ACHN (cell line): Measurements from ENCODE around the gene WSCD2.
"Not testable (repeated sequence)": the region's sequence is repeated elsewhere in the genome, so short reads cannot be mapped to it uniquely, and the experiment has no call there.

Experiments used
- DNase-seq: peaks from one replicate; pipeline ENCODE4 v3.0.0-alpha.2; 2015
- in situ Hi-C: cut with HindIII; loops from 2 replicates; pipeline ENCODE4 v1.10.0; 2017; ENCODE audit warnings: low sequenced_read_pairs, low pct_ligation_motif_present, low pct_unique_long_range_greater_than_20kb

The WSCD2 gene

DNA sequence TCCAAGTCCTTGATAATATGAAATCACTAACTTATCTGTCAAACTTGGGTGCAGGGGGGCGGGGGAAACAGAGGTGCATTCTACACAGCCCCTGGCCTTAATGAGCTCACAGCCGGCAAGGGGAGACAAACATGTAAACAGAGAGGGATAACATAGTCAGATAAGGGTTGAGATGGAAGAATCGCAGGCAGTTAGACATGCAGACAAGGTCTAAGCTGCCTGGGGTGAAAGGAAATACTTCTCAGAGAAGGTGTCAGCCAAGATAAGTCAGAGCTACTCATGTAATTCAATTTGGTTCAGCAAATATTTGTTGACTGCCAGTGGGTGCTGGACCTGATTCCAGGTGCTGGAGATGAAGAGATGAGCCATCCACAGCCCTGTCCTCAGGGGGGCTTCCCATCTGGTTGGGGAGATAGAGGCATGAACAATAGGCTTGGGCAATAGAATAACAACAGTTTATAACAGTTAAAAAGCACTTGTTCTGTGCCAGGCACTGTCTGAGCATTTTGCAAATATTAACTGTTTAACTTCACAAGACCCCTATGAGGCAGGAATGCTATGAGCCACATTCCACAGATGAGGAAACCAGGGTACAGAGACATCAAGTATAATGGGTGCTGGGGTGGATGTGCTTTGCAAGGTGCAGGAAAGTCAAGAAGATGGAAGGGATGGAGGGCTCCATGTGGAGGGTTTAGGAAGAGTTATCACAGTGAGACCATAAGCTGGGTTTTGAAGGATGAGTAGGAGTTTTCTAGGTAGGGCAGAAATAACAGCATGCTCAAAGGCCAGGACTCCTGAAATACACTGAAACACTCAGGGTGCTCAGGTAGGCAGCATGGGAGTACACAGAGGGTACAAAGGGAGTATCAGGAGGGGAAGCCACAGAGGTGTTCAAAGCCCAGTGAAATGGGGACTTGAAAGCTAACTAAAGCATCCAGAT is 79.0 kb downstream of the WSCD2 start:
- DNase-seq, result no peak
- in situ Hi-C loops, result no loop called here

DNA sequence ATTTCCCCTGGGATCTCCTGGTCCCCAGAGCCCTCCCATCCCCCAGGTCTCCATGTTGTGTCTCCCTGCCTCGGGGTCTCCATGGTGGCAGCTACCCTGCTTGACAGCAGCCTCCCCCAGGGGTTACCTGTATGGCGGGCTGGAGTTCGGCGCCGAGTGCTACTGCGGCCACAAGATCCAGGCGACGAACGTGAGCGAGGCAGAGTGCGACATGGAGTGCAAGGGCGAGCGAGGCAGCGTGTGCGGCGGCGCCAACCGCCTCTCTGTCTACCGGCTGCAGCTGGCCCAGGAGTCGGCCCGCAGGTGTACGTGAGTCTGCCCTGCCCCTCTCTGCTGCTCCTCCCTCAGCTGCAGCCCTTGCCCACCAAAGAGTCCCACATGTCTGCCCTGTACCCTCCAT is 80.9 kb downstream of the WSCD2 start:
- in situ Hi-C loops, result no loop called here
- no peak for DNase-seq

DNA sequence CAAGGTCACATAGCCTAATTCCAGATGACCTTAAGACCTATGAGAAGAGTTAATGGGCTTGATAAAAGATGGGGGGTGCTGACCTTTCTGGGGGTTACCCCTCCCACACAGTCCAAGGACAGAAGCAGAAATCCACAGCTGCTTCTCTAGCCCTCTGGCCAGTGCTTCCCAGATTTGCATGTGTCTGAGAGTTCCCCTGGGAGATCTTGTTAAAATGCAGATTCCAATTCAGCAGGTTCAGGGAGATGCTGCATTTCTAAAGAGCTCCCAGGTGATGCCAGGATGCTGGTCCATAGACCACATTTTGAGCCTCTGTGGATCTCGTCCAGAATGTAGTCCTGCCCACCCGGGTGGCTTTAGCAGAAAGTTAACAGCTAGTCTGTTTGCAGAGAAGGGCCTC is 82.1 kb downstream of the WSCD2 start:
- no peak for DNase-seq
- in situ Hi-C loops, result no loop called here

DNA sequence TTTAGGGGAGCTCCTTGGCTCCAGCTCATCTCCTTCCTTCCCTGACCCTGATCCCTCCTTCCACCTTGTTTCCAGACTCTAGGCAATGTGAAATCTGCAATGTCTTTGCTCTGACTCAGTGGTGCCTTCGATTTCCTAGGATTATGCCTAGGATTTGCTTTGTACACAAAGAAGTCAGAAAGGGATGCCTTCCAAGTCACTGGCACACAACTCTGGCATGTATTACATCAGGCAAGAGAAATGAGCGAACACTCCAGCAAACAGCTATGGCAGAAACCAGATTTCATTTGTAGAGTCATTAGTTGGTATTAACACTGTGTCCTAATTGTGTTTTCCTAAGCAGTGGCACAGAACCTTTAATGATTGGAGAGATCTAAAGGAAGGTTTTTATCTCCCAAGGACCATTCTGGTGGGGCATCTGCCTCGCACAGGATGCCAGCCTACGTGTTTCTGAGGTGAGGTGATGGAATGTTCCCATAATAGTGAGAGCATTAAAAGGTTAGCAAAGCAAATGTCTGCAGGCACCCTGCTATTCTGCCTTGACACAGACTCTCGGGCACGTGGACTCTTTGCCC is 84.9 kb downstream of the WSCD2 start:
- in situ Hi-C loops, result no loop called here

DNA sequence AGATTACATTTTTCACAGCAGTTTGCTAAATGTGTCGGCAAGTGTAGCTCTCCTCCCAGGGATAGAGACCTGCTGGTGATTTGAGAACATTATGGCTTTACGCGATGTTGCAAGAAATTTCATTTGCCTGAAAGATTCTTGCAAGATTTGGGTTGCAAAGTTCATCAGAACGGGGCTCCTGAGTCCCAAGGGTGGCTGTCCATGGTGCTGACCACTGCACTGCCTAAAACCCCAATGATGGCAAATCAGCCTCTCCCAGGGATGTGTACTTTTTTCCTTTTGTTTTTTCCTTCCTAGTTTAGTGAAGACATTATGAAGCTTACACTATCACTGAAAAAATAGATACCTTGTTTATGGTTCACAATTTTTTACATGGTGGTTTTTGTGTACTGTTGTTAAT is 85.4 kb downstream of the WSCD2 start:
- in situ Hi-C loops, result no loop called here

More for the DNA sequence above, 84.9 kb downstream of the WSCD2 start:
- no peak for DNase-seq

DNA sequence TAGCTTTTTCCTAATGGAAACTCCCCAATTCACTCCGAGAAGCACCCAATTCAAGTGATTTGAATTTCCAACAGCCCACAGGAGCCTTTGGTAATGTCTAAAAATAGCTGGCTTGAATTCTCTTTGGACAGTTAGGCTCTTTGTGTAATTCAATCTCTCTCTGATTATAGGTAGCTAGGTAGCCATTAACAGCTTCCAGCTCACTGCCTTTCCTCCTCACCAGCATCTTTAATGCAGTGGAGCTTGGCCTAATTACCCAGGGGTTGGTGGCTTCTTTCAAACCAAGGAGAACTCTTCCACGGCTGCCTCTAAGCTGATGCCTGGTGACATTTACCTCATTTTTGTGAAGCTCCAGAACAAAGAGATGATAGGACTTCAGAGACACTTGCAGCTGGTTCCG is 86.4 kb downstream of the WSCD2 start:
- DNase-seq, result no peak

More for the DNA sequence above, 85.4 kb downstream of the WSCD2 start:
- peak; percentile 50 for DNase-seq

DNA sequence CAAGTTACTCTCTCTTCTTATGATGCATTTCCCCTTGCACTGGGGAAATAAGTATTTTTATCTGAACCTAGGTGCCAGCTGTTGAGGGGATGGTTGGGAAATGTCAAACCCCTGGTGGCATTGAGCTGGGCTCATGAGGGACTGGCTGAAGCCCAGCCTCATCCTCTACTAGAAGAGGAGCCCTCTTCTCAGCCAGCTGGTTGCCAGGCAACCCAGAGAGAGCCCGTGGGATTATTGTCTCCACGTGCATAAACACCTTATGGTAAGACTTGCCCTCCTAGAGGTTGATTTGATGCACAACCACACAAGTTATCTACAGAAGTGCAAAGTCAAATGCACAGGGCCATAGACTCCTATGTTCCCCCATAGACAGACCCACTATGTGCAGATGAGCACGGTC is 89.8 kb downstream of the WSCD2 start:
- no peak for DNase-seq
- in situ Hi-C loops, result no loop called here

More for the DNA sequence above, 86.4 kb downstream of the WSCD2 start:
- in situ Hi-C loops, result no loop called here

DNA sequence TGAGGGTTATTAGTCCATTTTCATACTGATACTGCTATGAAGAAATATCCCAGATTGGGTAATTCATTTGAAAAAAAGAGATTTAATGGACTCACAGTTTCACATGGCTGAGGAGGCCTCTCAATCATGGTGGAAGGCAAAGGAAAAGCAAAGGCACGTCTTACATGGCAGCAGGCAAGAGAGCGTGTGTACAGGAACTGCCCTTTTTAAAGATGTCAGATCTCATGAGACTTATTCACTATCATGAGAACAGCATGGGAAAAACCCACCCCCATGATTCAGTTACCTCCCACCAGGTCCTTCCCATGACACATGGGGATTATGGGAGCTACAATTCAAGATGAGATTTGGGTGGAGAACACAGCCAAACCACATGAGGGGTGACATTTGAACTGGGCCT is 96.0 kb downstream of the WSCD2 start:
- DNase-seq, in situ Hi-C loops: not testable (repeated sequence)

DNA sequence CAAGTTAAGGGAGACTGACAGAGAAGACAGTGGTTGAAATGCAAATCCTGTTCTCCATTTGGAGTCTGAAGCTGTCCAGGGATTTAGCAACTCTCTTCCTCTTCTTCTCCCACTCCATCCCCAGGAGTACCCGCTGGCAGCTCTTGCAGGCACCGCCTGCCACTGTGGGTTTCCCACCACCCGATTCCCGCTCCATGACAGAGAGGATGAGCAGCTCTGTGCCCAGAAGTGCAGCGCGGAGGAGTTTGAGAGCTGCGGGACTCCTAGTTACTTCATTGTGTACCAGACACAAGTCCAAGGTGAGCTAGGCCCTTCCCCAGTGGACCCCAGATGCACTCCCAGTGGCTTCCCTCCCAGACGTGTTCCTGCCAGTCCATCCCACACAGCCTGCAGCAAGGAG is 97.8 kb downstream of the WSCD2 start:
- no peak for DNase-seq
- in situ Hi-C loops, result no loop called here

DNA sequence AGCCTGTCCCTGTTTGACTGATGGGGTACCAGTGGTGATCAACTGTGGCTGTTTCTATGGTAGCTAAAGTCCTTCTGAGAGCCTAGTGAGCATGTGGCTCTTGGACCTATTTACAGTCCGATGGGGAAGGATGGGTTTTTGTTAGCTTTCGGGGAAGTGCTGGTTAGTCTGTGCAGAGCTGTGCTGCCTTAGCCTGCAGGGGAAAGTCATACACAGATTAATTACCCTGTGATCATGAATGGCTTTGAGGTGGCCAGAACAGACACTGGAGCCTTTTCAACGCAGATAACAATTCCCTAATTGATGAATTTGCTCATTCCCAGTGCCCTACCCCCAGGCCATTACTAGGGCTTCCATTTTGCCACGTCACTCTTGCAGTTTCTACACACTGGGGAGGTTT is 99.7 kb downstream of the WSCD2 start:
- in situ Hi-C loops, result no loop called here
- DNase-seq, result no peak

DNA sequence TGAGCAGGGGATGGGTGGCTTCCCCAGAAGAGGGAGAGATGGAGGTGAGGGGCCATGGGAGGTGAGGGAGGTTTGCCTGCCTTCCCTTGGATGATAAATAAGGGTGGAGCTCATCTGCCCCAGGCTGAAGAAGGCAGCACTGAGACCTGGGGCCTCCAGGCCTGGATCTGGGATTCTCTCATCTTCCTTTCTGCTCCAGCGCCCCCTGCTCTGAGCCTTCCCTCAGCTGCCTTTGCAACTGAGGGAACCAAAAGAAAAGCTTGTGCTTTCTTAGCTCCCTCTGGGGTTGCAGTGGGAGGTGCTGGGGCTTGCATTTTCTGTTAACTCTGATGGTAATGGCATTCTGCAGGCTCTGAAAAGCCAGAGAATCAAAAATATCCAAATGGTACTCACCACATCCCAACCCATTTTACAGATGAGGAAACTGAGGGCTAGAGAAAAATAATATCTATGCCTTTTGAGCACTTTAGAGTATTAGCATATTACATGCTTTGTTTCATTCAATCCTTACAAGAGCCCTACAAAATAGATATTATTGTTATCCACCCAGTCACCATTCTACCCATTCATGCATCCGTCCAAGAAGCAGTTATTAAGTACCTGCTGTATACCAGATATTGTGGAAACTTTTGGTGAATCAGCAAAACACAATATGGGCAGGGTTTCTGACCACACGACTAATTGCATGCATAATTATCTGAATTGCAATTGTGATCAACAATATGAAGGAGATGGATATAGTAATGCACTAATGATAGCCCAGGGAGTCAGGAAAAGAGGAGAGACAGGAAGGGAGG is 102.2 kb downstream of the WSCD2 start:
- no peak for DNase-seq
- in situ Hi-C loops, result no loop called here

DNA sequence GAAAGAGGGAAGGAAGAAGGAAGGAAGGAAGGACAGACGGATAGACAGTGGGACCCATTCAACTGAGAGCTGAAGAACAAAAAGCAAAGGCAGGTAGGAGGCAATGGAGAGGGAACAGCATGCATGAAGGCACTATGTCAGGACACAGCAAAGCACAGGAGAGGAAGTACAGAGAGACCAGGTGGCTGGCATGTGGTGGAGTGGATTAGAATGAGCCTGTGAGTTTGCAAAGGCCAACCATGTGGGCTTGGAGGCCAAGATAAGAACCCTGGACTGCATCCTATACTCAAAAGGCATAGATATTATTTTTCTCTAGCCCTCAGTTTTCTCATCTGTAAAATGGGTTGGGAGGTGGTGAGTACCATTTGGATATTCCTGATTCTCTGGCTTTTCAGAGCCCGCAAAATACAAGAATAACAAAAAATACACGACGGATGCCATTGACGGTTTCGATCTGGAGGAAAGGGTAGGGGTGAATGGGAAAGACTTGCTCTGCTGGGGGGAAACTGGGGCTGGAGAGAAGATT is 102.9 kb downstream of the WSCD2 start:
- no peak for DNase-seq
- in situ Hi-C loops, result no loop called here

DNA sequence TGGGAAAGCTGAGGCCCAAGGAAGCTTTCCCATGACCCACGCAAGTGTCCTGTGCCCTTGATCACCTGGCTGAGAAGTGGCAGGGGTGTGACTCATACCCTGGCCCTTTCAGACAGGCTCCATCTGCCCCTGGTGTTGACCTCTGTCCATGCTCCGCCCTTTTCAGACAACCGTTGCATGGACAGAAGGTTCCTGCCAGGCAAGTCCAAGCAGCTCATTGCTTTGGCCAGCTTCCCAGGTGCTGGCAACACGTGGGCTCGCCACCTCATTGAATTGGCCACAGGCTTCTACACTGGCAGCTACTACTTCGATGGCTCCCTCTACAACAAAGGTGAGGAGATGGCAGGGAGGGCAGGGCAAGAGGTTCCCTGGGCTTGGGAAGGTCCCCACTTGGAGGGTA is 103.5 kb downstream of the WSCD2 start:
- in situ Hi-C loops, result no loop called here
- DNase-seq, result no peak

DNA sequence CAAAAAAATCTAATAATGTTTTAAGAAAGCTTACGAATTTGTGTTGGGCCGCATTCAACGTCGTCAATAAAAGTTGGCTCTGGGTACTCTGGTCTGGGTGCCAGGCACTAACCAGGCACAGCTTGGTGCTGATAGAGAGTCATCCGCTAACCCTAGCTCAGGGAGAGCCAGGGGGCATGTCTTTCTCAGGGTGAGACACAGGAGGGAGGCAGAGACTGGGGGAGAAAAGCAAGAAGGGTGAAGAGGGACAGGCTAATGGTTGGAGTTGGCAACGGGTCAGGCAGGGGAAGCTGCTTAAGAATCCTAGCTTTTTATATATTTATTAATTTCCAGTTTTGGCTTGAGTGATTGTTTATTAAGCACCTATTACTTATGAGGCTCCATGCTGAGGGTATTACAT is 105.1 kb downstream of the WSCD2 start:
- DNase-seq, result no peak

DNA sequence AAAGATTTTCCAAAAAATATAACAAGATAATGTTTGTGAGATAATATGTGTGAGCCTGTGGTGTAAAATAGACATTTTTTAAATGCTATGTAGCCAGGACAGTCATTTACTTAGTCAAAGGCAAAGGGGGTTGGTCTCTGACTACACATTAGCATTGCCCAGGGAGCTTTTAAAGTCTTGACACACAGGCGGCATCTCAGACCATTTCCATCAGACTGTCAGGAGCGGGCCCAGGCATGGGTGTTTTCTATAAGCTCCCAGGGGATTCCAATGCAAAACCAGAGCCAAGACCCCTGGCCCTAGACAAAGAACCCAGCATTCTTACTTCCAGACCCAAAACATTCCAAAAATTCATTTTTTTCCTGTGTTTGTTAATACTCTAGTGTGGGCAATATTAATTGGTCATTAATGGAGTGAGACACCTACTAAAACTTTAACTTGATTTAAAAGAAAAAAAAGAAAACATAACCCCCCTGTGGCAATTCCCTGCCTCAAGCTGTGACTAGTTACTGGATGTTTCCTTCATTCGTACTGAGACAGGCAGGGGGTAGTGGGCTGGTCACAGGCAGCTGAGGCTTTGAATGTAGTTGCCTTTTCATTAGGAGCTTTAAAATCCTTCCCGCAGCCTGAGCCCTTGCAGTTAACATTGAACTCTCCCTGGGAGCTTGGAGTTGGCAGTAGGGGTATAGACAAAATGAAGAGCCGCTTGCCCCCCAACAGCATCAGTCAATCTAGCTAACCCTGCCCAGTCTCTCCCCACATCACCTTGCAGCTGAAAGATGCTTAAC is 106.3 kb downstream of the WSCD2 start:
- in situ Hi-C loops, result no loop called here
- DNase-seq, result no peak

More for the DNA sequence above, 105.1 kb downstream of the WSCD2 start:
- in situ Hi-C loops, result no loop called here

DNA sequence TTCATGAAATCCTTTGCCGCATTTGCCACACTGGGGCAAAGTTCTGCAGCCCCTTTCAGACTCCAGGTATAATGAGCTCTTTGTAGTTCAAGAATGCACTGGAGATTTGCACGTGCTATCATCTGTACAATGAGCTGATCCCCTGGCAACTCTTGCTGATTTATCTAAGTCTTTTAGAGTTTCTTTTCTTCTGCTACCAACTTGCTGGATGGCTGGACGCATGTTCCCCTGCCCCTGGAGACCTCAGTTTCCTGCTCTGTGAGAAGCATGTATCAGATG is 106.8 kb downstream of the WSCD2 start:
- in situ Hi-C loops, result no loop called here

DNA sequence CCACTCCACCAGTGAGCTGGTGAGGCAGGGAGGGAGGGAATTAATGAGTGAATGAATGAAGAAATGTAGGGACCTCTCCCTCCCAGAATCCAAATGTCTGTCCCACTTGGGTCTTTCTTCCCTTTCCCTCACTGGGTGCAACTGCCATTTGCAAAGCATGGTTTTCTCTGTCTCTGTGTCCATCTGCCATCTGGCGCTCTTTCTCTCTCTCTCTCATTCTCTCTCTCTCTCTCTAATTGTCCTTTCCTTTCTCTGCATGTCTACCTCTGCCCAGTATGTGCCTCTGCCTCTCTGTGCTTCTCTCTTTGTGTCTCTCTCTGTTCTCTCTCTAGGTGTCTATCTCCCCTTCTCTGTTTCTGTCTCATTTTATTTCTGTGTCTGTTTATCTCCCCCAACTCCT is 107.3 kb downstream of the WSCD2 start:
- DNase-seq, result no peak
- in situ Hi-C loops, result no loop called here

More for the DNA sequence above, 106.8 kb downstream of the WSCD2 start:
- no peak for DNase-seq

DNA sequence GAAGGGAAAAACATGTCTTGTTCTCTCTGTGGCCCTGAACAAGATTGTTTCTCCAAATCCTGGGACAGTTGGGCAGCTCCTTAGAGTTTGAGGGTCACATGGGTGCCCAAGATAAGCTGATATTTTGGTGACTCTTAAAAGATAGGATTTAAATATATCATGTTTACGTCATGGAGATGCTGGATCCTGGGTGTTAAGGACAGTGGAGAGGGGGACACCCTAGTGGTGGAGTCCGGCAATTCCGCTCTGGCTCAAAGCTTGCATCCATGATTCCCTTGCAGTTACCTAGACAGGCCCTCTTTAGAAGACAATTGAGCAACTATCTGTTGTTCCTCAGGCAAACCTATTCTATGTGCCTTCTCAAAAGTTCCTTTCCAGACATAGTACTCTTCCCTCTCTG is 108.2 kb downstream of the WSCD2 start:
- in situ Hi-C loops, result no loop called here
- DNase-seq, result no peak

DNA sequence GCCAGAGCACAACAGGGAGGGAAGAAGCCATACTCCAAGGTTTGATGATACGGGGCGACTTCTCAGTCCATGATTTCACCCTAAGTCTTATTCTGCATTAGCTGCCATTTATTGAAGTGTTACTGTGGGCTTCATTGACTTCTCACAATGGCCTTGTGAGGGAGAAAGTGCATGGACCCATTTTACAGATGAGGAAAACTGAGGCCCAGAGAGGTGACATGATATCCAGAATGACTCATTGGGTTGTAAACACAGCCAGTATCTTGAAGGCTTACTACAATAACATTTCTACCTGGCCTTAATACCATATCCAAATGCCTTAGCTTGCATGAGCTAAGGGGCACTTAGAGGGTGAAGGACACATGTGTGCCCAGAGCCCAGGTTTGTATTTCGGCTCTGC is 109.4 kb downstream of the WSCD2 start:
- in situ Hi-C loops, result no loop called here
- DNase-seq, result no peak
